GM12892 (cell line): ENCODE measurements around the gene FAM20C.

Source experiments
- POLR2A ChIP-seq: IDR thresholded peaks from 2 replicates; pipeline ENCODE4 v1.6.1; 2011; ENCODE audit warnings: low read depth, low read length, control low read depth
- POLR2AphosphoS5 ChIP-seq: IDR thresholded peaks from 2 replicates; pipeline ENCODE4 v1.6.1; 2011; ENCODE audit warnings: low read depth, low read length, control low read depth
- TAF1 ChIP-seq: IDR thresholded peaks from 2 replicates; pipeline ENCODE4 v1.6.1; 2011; ENCODE audit warnings: low read depth, mild to moderate bottlenecking, control low read depth, low read length, borderline replicate concordance

- no peak for TF ChIP-seq POLR2AphosphoS5
- TF ChIP-seq POLR2A, result no peak
- TF ChIP-seq TAF1, result no peak
Observed at GRCh38 chr7:254337-255037, 62.1 kb downstream of the FAM20C start.
